K562 (cell line): ENCODE data around the gene CUL5. TPM values are rescaled to one million over a fixed set of nuclear protein-coding genes. Genes with fewer than 3 reads are reported as not detected.
A peak's percentile ranks its signal among the peaks of the same experiment; 100 is the strongest.

Experiments used
- CBX3 ChIP-seq, 2 experiments: IDR thresholded peaks; 1 replicate in 1 of 2; 2 replicates in 1 of 2; pipeline ENCODE4 v1.6.1; 2012; ENCODE audit warnings: inconsistent platforms in 2 of 2, low read length in 2 of 2, borderline replicate concordance in 1 of 2, control low read depth in 1 of 2
- GABPB1 ChIP-seq: sonication (generic); formaldehyde crosslinking; IDR thresholded peaks from 2 replicates; pipeline ENCODE4 v1.8.0; 2022; ENCODE audit warnings: mild to moderate bottlenecking, missing genetic modification reagents
- MAZ ChIP-seq, 2 experiments: fragments of 450-650 bp in 1 of 2; sonication (generic) in 1 of 2; formaldehyde crosslinking; IDR thresholded peaks in 1 of 2; conservative IDR thresholded peaks in 1 of 2; 2 replicates each; pipeline versions ENCODE4 v1.4.0 to v1.5.0; 2020; ENCODE audit warnings: mild to moderate bottlenecking in 1 of 2, missing genetic modification reagents in 1 of 2
- NONO ChIP-seq, 2 experiments: fragments of 200-400 bp in 1 of 2; fragments of 450-650 bp in 1 of 2; formaldehyde crosslinking in 1 of 2; IDR thresholded peaks; 2 replicates each; pipeline ENCODE4 v1.6.1; 2017; ENCODE audit warnings: low read depth in 2 of 2, mild to moderate bottlenecking in 2 of 2, moderate library complexity in 2 of 2, low read length in 1 of 2
- PCBP1 ChIP-seq: fragments of 200-400 bp; formaldehyde crosslinking; IDR thresholded peaks from 2 replicates; pipeline ENCODE4 v1.6.1; 2018; ENCODE audit warnings: mild to moderate bottlenecking, low read depth, low read length; ENCODE audit not compliant: poor library complexity, severe bottlenecking
- PHF20 ChIP-seq: fragments of 450-650 bp; IDR thresholded peaks from 2 replicates; pipeline ENCODE4 v1.6.1; 2018; ENCODE audit not compliant: partially characterized antibody
- PHF8 ChIP-seq: fragments of 200-600 bp; sonication (generic); IDR thresholded peaks from 2 replicates; pipeline ENCODE4 v1.6.1; 2012; ENCODE audit warnings: mixed run types, mild to moderate bottlenecking, inconsistent platforms, low read length, moderate library complexity, borderline replicate concordance
- POLR2G ChIP-seq: fragments of 200-400 bp; formaldehyde crosslinking; IDR thresholded peaks from 2 replicates; pipeline ENCODE4 v1.6.1; 2017; ENCODE audit warnings: low read depth, mild to moderate bottlenecking, antibody characterized with exemption, low read length, moderate library complexity
- REST ChIP-seq, 2 experiments: fragments of 450-650 bp; formaldehyde crosslinking in 1 of 2; IDR thresholded peaks; 2 replicates each; pipeline versions ENCODE4 v1.4.0 to v1.6.1; 2014 to 2020; ENCODE audit warnings: mild to moderate bottlenecking in 2 of 2, borderline replicate concordance in 1 of 2, low read depth in 1 of 2
- SP1 ChIP-seq: sonication (generic); formaldehyde crosslinking; IDR thresholded peaks from 2 replicates; pipeline ENCODE4 v1.8.1; 2022; ENCODE audit warnings: mild to moderate bottlenecking, missing genetic modification reagents
- ZFX ChIP-seq: sonication (generic); formaldehyde crosslinking; IDR thresholded peaks from 2 replicates; pipeline ENCODE4 v1.8.0; 2022; ENCODE audit warnings: mild to moderate bottlenecking, missing genetic modification reagents, moderate library complexity
- ZNF184 ChIP-seq: sonication (generic); formaldehyde crosslinking; IDR thresholded peaks from 2 replicates; pipeline ENCODE4 v1.5.0; 2020; ENCODE audit warnings: missing genetic modification reagents
- polyA plus RNA-seq, 8 experiments: library from polyadenylated mRNA; depleted of rRNA in 4 of 8; stranded (reverse) in 5 of 8; unstranded in 3 of 8; fragments of >200 nt; fragmentation: Nextera tagmentation in 2 of 8; fragmentation: Illumina TruSeq in 1 of 8; extraction: Ambion mirVana in 2 of 8; extraction: Trizol in 1 of 8; gene quantifications; 2 replicates each; pipeline versions ENCODE4 v1.2.1 to v1.2.3, GENCODE V29; 2011 to 2014; ENCODE audit warnings: inconsistent platforms in 1 of 8, missing spikeins in 1 of 8
- total RNA-seq, 7 experiments: library from RNA; depleted of rRNA in 6 of 7; stranded (reverse); fragments of >200 nt in 6 of 7; fragmentation: Illumina TruSeq in 2 of 7; extraction: Trizol in 2 of 7; gene quantifications; 2 replicates each; pipeline versions ENCODE4 v1.2.1 to v1.2.3, GENCODE V29; 2011 to 2021; ENCODE audit warnings: low replicate concordance in 1 of 7
- TF ChIP-seq, protein P1 (sequence below), 2 experiments: IDR thresholded peaks; 2 replicates each; pipeline ENCODE4 v1.6.1; 2012; ENCODE audit warnings: improper control_type of control experiment in 2 of 2, low read depth in 2 of 2, low read length in 2 of 2, borderline replicate concordance in 1 of 2

CUL5 gene
- total and polyA plus RNA-seq, 9 of the 15 experiments (the other 6 are each of a cell fraction or from before 2014, with no cell fraction given) = 14.3 to 45.9 (median 23.0) TPM

DNA sequence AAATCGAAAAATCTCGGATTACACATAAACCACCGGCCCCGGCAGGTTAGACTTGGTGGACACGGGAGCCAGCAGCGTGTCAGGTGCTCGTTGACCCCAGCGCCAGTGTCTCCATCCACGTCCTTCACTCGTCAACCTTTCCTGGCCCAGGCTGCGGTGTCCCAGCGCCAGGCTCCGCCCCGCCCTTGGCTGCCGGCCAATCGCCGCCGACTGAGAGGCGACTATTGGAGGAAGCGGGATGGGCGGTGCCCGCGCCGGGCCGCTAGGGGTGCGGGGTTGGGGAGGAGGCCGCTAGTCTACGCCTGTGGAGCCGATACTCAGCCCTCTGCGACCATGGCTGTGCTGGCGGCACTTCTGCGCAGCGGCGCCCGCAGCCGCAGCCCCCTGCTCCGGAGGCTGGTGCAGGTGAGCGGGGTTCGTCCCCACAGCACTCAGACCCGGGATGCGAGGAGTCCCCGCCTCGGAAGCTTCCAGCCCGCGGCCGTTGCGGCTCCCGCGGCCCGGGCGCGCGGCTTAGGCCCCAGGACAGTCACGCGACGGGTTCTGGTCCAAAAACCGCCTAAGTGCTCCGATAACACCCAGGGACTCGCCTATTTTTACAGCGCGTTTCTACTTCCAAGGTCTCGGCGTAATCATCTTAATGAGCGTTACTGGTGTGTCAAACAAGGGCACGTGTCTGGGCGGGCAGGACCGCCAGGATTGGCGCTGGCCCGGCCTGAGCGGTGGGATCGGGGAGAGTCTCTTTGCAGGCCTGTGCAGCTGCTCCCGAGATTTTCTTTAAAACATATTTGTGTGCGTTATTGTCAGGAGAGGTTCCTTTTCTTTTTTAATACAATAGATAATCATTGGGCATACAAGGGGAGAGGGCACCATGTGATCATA is 112.8 kb downstream of the CUL5 start, which contains the start of gene ACAT1 (continued):
- TF ChIP-seq REST (IDR thresholded peaks at IDR 0.05; ENCODE audit: borderline replicate concordance) (no peak), REST (CRISPR knock-in tag; IDR thresholded peaks at IDR 0.05; ENCODE audit: low read depth) (0 out of 2 replicates have a peak, but pooled peaks have one; percentile 43), POLR2G (peak; percentile 99), ZNF184 (no peak), PHF20 (peak; percentile 72), SP1 (CRISPR knock-in tag) (peak; percentile 94), ZFX (CRISPR knock-in tag) (peak; percentile 99), CBX3 (IDR thresholded peaks at IDR 0.05; ENCODE audit: borderline replicate concordance in 1 of 2, low read length in 2 of 2) (no peak), GABPB1 (peak; percentile 83), MAZ (CRISPR knock-in tag; conservative IDR thresholded peaks at IDR 0.05 in 1 of 2, IDR thresholded peaks at IDR 0.05 in 1 of 2) (peak in 1 of 2 experiments; percentile 89), PHF8 (peak; percentile 97), PCBP1 (peak; percentile 63), NONO (IDR thresholded peaks at IDR 0.05; ENCODE audit: low read depth in 2 of 2, low read length in 1 of 2) (peak; percentile 73 to 85; a peak in 3 of 4 replicates)
- TF ChIP-seq, protein P1, sequence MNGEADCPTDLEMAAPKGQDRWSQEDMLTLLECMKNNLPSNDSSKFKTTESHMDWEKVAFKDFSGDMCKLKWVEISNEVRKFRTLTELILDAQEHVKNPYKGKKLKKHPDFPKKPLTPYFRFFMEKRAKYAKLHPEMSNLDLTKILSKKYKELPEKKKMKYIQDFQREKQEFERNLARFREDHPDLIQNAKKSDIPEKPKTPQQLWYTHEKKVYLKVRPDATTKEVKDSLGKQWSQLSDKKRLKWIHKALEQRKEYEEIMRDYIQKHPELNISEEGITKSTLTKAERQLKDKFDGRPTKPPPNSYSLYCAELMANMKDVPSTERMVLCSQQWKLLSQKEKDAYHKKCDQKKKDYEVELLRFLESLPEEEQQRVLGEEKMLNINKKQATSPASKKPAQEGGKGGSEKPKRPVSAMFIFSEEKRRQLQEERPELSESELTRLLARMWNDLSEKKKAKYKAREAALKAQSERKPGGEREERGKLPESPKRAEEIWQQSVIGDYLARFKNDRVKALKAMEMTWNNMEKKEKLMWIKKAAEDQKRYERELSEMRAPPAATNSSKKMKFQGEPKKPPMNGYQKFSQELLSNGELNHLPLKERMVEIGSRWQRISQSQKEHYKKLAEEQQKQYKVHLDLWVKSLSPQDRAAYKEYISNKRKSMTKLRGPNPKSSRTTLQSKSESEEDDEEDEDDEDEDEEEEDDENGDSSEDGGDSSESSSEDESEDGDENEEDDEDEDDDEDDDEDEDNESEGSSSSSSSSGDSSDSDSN (IDR thresholded peaks at IDR 0.05; ENCODE audit: borderline replicate concordance in 1 of 2, low read depth in 2 of 2, low read length in 2 of 2) = 0 out of 4 replicates have a peak, but pooled peaks of 1 of the 2 experiments have one; percentile 86
